Mesenchymal stem cell (in vitro differentiated cells and primary cell): ENCODE results near the gene OTOP3.

ENCODE experiments used
- DNase-seq: peaks from one replicate; pipeline ENCODE4 v3.0.0-alpha.2; 2013
- H2AFZ ChIP-seq: one replicate; pipeline ENCODE4 v1.6.1; 2013; ENCODE audit warnings: low read depth, mild to moderate bottlenecking, control low read depth, inconsistent platforms, low read length, moderate library complexity
- H2AK5ac ChIP-seq: 2 replicates; pipeline ENCODE4 v1.6.1; 2013; ENCODE audit warnings: low read length, moderate library complexity, mild to moderate bottlenecking, inconsistent platforms; ENCODE audit not compliant: severe bottlenecking
- H2BK120ac ChIP-seq: one replicate; pipeline ENCODE4 v1.6.1; 2013; ENCODE audit warnings: low read depth, mild to moderate bottlenecking, inconsistent platforms, low read length, moderate library complexity
- H2BK12ac ChIP-seq, 2 experiments: one replicate each; pipeline ENCODE4 v1.6.1; 2013; ENCODE audit warnings: inconsistent platforms in 2 of 2, low read length in 2 of 2, mild to moderate bottlenecking in 2 of 2, moderate library complexity in 2 of 2, control low read depth in 1 of 2
- H2BK15ac ChIP-seq: one replicate; pipeline ENCODE4 v1.6.1; 2013; ENCODE audit warnings: mild to moderate bottlenecking, low read depth, inconsistent platforms; ENCODE audit not compliant: poor library complexity, severe bottlenecking
- H2BK5ac ChIP-seq: 2 replicates; pipeline ENCODE4 v1.6.1; 2013; ENCODE audit warnings: low read depth, mild to moderate bottlenecking, low read length, control low read depth, inconsistent platforms; ENCODE audit not compliant: poor library complexity, severe bottlenecking
- H3K14ac ChIP-seq, 2 experiments: one replicate each; pipeline ENCODE4 v1.6.1; 2013; ENCODE audit warnings: inconsistent platforms in 2 of 2, low read length in 2 of 2, control low read depth in 1 of 2, mild to moderate bottlenecking in 1 of 2, moderate library complexity in 1 of 2
- H3K18ac ChIP-seq, 2 experiments: one replicate each; pipeline ENCODE4 v1.6.1; 2013; ENCODE audit warnings: inconsistent platforms in 2 of 2, low read length in 2 of 2, control low read depth in 1 of 2, low read depth in 1 of 2, mild to moderate bottlenecking in 1 of 2
- H3K23ac ChIP-seq, 2 experiments: one replicate each; pipeline ENCODE4 v1.6.1; 2013; ENCODE audit warnings: inconsistent platforms in 2 of 2, low read length in 2 of 2, mild to moderate bottlenecking in 2 of 2, moderate library complexity in 2 of 2, control low read depth in 1 of 2
- H3K27ac ChIP-seq: 2 replicates; pipeline ENCODE4 v1.5.1; 2013; ENCODE audit warnings: mild to moderate bottlenecking, moderate library complexity, low read length, control low read depth, inconsistent platforms; ENCODE audit not compliant: poor library complexity, severe bottlenecking
- H3K27me3 ChIP-seq, 2 experiments: 2 replicates each; pipeline versions ENCODE4 v1.6.1 to v1.7.0; 2013; ENCODE audit warnings: low read length in 2 of 2, mild to moderate bottlenecking in 2 of 2, moderate library complexity in 2 of 2, control low read depth in 1 of 2, inconsistent platforms in 1 of 2; ENCODE audit not compliant: control insufficient read depth in 1 of 2, insufficient read depth in 1 of 2
- H3K36me3 ChIP-seq, 2 experiments: 2 replicates each; pipeline versions ENCODE4 v1.6.1 to v1.7.0; 2013; ENCODE audit warnings: low read length in 2 of 2, control low read depth in 1 of 2, inconsistent platforms in 1 of 2, low read depth in 1 of 2, mild to moderate bottlenecking in 1 of 2; ENCODE audit not compliant: insufficient read depth in 2 of 2, control insufficient read depth in 1 of 2
- H3K4ac ChIP-seq, 2 experiments: one replicate each; pipeline ENCODE4 v1.6.1; 2013; ENCODE audit warnings: inconsistent platforms in 2 of 2, low read length in 2 of 2, mild to moderate bottlenecking in 2 of 2, moderate library complexity in 2 of 2, control low read depth in 1 of 2, low read depth in 1 of 2
- H3K4me1 ChIP-seq: 2 replicates; pipeline ENCODE4 v1.6.1; 2013; ENCODE audit warnings: low read depth, low read length, control low read depth; ENCODE audit not compliant: control insufficient read depth, insufficient read depth
- H3K4me2 ChIP-seq: 2 replicates; pipeline ENCODE4 v1.6.1; 2013; ENCODE audit warnings: low read length, mild to moderate bottlenecking, inconsistent platforms; ENCODE audit not compliant: poor library complexity, severe bottlenecking
- H3K4me3 ChIP-seq, 2 experiments: 2 replicates each; pipeline versions ENCODE4 v1.5.1 to v1.7.0; 2013; ENCODE audit warnings: low read length in 2 of 2, mild to moderate bottlenecking in 2 of 2, control low read depth in 1 of 2, low read depth in 1 of 2; ENCODE audit not compliant: insufficient read depth in 1 of 2
- H3K79me1 ChIP-seq: replicated peaks from 2 replicates; pipeline ENCODE4 v1.6.1; 2013; ENCODE audit warnings: mild to moderate bottlenecking, control low read depth, low read length, inconsistent platforms; ENCODE audit not compliant: poor library complexity, severe bottlenecking
- H3K9ac ChIP-seq: 2 replicates; pipeline ENCODE4 v1.7.0; 2013; ENCODE audit warnings: mild to moderate bottlenecking, low read length, moderate library complexity
- H3K9me3 ChIP-seq: 2 replicates; pipeline ENCODE4 v1.7.0; 2013; ENCODE audit warnings: mild to moderate bottlenecking, low read length; ENCODE audit not compliant: control insufficient read depth
- H4K8ac ChIP-seq: one replicate; pipeline ENCODE4 v1.6.1; 2013; ENCODE audit warnings: inconsistent platforms, mild to moderate bottlenecking, low read length, moderate library complexity
- H4K91ac ChIP-seq: one replicate; pipeline ENCODE4 v1.6.1; 2013; ENCODE audit warnings: mild to moderate bottlenecking, low read length, inconsistent platforms
- WGBS: methylation state at CpG from one replicate; pipeline ENCODE4 v1.1.7; 2013; ENCODE audit warnings: mixed read lengths; 5-methylcytosine and 5-hydroxymethylcytosine counted together

Gene OTOP3

GRCh38 chr17:74947041-74947754 is 11.5 kb downstream of the OTOP3 start:
- Histone ChIP-seq H2AK5ac (no peak overlapping the region), H3K4ac (no peak overlapping the region), H3K4me3 (no peak overlapping the region), H4K91ac (no peak overlapping the region), H2AFZ (no peak overlapping the region), H3K4me2 (no peak overlapping the region), H3K27me3 (peaks cover 58 to 77% of the 10 kb centered on the region in 2 experiments), H3K36me3 (no peaks in the 10 kb centered on the region), H3K14ac (no peak overlapping the region), H4K8ac (no peak overlapping the region), H3K4me1 (peaks cover 6% of the 10 kb centered on the region), H3K9ac (no peak overlapping the region), H2BK15ac (no peak overlapping the region), H3K23ac (no peak overlapping the region), H3K18ac (no peak overlapping the region), H2BK12ac (no peak overlapping the region), H3K27ac (no peak overlapping the region), H3K79me1 (no peaks in the 10 kb centered on the region), H3K9me3 (no peaks in the 10 kb centered on the region), H2BK120ac (no peak overlapping the region), H2BK5ac (no peak overlapping the region)
- no peak for DNase-seq
- WGBS, result 93% methylated on average over 14 of the region's 17 CpGs

DNA sequence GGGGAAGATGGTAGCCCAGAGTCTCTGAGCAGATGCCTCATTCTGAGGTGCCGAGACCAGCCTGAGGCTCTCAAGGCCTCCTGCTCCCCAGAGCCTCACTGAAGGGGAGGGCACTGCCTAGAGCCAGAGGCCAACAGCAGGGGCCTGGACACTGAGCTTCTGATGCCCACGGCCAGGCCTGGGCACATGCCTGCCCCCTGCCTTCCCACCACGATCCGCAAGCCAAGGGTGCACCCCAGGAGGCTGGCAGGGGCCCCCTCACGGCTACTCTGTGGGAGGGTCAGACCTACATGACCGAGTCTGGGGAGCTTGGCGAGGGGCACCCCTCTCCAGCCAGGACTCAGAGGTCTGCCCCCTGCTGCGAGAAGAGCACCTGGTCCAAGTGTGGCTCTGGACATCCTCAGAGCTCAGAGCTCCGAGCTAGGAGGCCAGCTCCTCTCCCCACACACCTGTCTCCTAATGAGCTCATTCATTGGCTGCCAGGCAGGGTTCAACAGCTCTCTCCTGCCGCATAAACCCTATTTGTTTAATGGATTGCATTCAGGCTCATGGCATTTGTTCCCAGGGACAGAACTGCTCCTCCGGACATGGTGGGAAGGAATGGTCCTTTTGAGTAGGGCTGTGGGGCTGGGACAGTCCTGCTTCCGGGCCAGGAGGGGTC is 13.9 kb downstream of the OTOP3 start:
- Histone ChIP-seq H4K8ac (no peak overlapping the region), H3K4me3 (no peak overlapping the region), H3K27ac (no peak overlapping the region), H2AK5ac (no peak overlapping the region), H3K4me2 (no peak overlapping the region), H4K91ac (no peak overlapping the region), H3K23ac (no peak overlapping the region), H3K36me3 (no peaks in the 10 kb centered on the region), H2BK5ac (no peak overlapping the region), H3K4me1 (peaks cover 5% of the 10 kb centered on the region), H2BK120ac (no peak overlapping the region), H2BK15ac (no peak overlapping the region), H3K18ac (no peak overlapping the region), H3K9me3 (no peaks in the 10 kb centered on the region), H3K4ac (no peak overlapping the region), H2AFZ (no peak overlapping the region), H2BK12ac (no peak overlapping the region), H3K79me1 (no peaks in the 10 kb centered on the region), H3K9ac (no peak overlapping the region), H3K27me3 (peaks cover 45 to 83% of the 10 kb centered on the region in 2 experiments), H3K14ac (no peak overlapping the region)
- no peak for DNase-seq
- WGBS, result 73% methylated on average over 12 of the region's 12 CpGs

DNA sequence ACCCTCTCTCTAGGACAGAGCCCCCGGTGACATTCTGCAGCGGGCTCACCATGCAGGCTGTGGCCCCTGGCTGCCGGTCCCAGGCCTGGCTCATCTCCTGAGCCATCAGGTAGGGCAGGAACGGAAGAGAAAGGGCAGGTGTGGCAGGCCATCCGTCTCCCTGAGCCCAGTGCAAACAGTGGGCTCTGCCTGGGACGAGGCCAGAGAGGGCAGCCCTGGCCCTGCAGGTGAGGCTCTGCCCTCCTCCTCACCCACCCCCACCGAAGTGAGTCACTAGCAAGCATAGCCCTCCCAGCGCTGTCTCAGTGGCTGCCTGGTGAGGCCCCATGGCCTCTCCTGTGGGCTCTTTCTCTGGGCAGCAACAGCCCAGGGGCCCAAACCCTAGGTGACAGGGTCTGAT is 14.5 kb downstream of the OTOP3 start:
- H4K91ac ChIP-seq, result no peak overlapping the region
- no peak overlapping the region for H2AFZ ChIP-seq
- no peak overlapping the region for H4K8ac ChIP-seq
- no peak overlapping the region for H3K14ac ChIP-seq
- DNase-seq, result no peak
- no peak overlapping the region for H3K27ac ChIP-seq
- H3K36me3 ChIP-seq, result no peaks in the 10 kb centered on the region
- no peak overlapping the region for H3K18ac ChIP-seq
- 61% methylated on average over 8 of the region's 8 CpGs for WGBS
- no peak overlapping the region for H3K23ac ChIP-seq
- peaks cover 42 to 83% of the 10 kb centered on the region in 2 experiments for H3K27me3 ChIP-seq
- H3K79me1 ChIP-seq, result no peaks in the 10 kb centered on the region
- peaks cover 5% of the 10 kb centered on the region for H3K4me1 ChIP-seq
- H3K4me3 ChIP-seq, result no peak overlapping the region
- no peak overlapping the region for H3K4me2 ChIP-seq
- H2BK15ac ChIP-seq, result no peak overlapping the region
- no peak overlapping the region for H2AK5ac ChIP-seq
- H2BK5ac ChIP-seq, result no peak overlapping the region
- no peaks in the 10 kb centered on the region for H3K9me3 ChIP-seq
- no peak overlapping the region for H3K4ac ChIP-seq
- H2BK120ac ChIP-seq, result no peak overlapping the region
- no peak overlapping the region for H2BK12ac ChIP-seq
- H3K9ac ChIP-seq, result no peak overlapping the region

GRCh38 chr17:74951065-74951464 is 15.4 kb downstream of the OTOP3 start:
- Histone ChIP-seq H3K27ac (no peak overlapping the region), H2AK5ac (no peak overlapping the region), H3K4me3 (no peak overlapping the region), H2BK5ac (no peak overlapping the region), H2BK15ac (no peak overlapping the region), H4K91ac (no peak overlapping the region), H3K23ac (no peak overlapping the region), H3K27me3 (peaks cover 43 to 85% of the 10 kb centered on the region in 2 experiments), H3K14ac (no peak overlapping the region), H3K9me3 (no peaks in the 10 kb centered on the region), H3K79me1 (no peaks in the 10 kb centered on the region), H3K9ac (no peak overlapping the region), H2AFZ (no peak overlapping the region), H3K4me2 (no peak overlapping the region), H3K36me3 (no peaks in the 10 kb centered on the region), H4K8ac (no peak overlapping the region), H2BK120ac (no peak overlapping the region), H3K4ac (no peak overlapping the region), H3K4me1 (peaks cover 5% of the 10 kb centered on the region), H3K18ac (no peak overlapping the region), H2BK12ac (no peak overlapping the region)
- no peak for DNase-seq
- WGBS, result 74% methylated on average over 3 of the region's 3 CpGs
